ENCODE results near the gene REST. TPM values are rescaled to one million over a fixed set of nuclear protein-coding genes. Genes with fewer than 3 reads are reported as not detected.

The REST gene
- total and polyA plus RNA-seq, 2 donors (not counting 3 experiments of a cell fraction or from before 2014, with no cell fraction given) = 7.0 to 45.9 TPM

DNA sequence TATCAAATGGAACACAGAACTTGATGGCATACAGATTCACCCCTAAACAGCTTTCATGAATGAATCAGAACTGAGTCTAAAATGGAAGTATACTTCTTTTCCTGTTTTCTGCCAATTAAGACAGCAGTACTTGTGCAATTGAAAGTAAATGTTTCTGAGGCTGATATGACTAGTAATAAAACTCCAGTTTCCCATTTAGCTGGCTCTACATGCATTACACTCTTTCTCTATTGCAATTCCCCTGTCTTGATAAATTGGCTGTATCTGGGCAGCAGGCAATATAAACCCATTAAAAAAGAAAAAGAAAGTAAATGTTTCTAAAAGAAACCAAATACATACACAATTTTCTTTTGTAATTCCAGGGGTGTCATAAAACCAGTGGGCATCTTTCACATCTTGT lies 65.1 kb downstream of the REST start:
- H3K4me2 ChIP-seq (ENCODE audit: insufficient read depth, low read length) = no peak overlapping the region
- ChIA-PET POLR2A (no interaction called here), CTCF (no interaction called here)
- peaks cover 2% of the 10 kb centered on the region for H3K4me1 ChIP-seq (ENCODE audit: control insufficient read depth, extremely low read depth, insufficient read depth, low read length)
- no peak overlapping the region for H3K9ac ChIP-seq (replicated peaks; ENCODE audit: extremely low read depth, insufficient read depth, low read length)
- intact Hi-C loops (cut with micrococcal nuclease) = no loop called here
- no peaks in the 10 kb centered on the region for H3K27me3 ChIP-seq (ENCODE audit: control insufficient read depth in 2 of 2, insufficient read depth in 2 of 2, low read length in 2 of 2)
- DNase-seq (ENCODE audit: low read depth, low spot score) (no peak), FAIRE-seq (no peak)
- no peaks in the 10 kb centered on the region for H4K20me1 ChIP-seq (replicated peaks; ENCODE audit: control insufficient read depth, extremely low read depth, insufficient read depth, low read length)
- H2AFZ ChIP-seq (ENCODE audit: low read depth, low read length) = no peak overlapping the region
- H3K4me3 ChIP-seq (replicated peaks in 1 of 3; ENCODE audit: insufficient read depth in 1 of 3, low read depth in 1 of 3, low read length in 3 of 3) = no peak overlapping the region
- H3K27ac ChIP-seq (ENCODE audit: insufficient read depth, low read depth, low read length) = no peak overlapping the region
- H3K9me3 ChIP-seq (replicated peaks; ENCODE audit: control insufficient read depth, insufficient read depth, low read length) = no peaks in the 10 kb centered on the region
- dilution Hi-C loops (cut with MboI; ENCODE audit: extremely low pct_ligation_motif_present, low sequenced_read_pairs) = no loop called here
- H3K36me3 ChIP-seq (ENCODE audit: control insufficient read depth in 2 of 2, extremely low read depth in 1 of 2, insufficient read depth in 2 of 2, low read length in 2 of 2) = peaks cover 7 to 16% of the 10 kb centered on the region in 2 experiments
- no peak for TF ChIP-seq POLR2AphosphoS5 (IDR thresholded peaks at IDR 0.05; ENCODE audit: insufficient read depth, low read depth, low read length)
- TF ChIP-seq MYC (IDR thresholded peaks at IDR 0.05; ENCODE audit: low read depth, low read length) = no peak
- TF ChIP-seq EZH2 (IDR thresholded peaks at IDR 0.05; ENCODE audit: borderline replicate concordance, low read depth, low read length, severe bottlenecking) = no peak
- TF ChIP-seq, protein P1, sequence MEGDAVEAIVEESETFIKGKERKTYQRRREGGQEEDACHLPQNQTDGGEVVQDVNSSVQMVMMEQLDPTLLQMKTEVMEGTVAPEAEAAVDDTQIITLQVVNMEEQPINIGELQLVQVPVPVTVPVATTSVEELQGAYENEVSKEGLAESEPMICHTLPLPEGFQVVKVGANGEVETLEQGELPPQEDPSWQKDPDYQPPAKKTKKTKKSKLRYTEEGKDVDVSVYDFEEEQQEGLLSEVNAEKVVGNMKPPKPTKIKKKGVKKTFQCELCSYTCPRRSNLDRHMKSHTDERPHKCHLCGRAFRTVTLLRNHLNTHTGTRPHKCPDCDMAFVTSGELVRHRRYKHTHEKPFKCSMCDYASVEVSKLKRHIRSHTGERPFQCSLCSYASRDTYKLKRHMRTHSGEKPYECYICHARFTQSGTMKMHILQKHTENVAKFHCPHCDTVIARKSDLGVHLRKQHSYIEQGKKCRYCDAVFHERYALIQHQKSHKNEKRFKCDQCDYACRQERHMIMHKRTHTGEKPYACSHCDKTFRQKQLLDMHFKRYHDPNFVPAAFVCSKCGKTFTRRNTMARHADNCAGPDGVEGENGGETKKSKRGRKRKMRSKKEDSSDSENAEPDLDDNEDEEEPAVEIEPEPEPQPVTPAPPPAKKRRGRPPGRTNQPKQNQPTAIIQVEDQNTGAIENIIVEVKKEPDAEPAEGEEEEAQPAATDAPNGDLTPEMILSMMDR (IDR thresholded peaks at IDR 0.05; ENCODE audit: extremely low read depth in 1 of 2, insufficient read depth in 1 of 2, low read depth in 1 of 2, low read length in 2 of 2) = no peak
- no peak for TF ChIP-seq JUN (IDR thresholded peaks at IDR 0.05; ENCODE audit: borderline replicate concordance, insufficient read depth, insufficient read length, low read depth)
- TF ChIP-seq, protein P2, sequence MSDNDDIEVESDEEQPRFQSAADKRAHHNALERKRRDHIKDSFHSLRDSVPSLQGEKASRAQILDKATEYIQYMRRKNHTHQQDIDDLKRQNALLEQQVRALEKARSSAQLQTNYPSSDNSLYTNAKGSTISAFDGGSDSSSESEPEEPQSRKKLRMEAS (IDR thresholded peaks at IDR 0.05; ENCODE audit: insufficient read depth, insufficient read length) = no peak
- TF ChIP-seq GATA2 (IDR thresholded peaks at IDR 0.05; ENCODE audit: insufficient read depth, insufficient read length, low read depth, low read length) = no peak
- no peak for TF ChIP-seq FOS (IDR thresholded peaks at IDR 0.05; ENCODE audit: borderline replicate concordance, insufficient read depth, low read length)
- no peak for TF ChIP-seq POLR2A (IDR thresholded peaks at IDR 0.05; ENCODE audit: low read depth, low read length)
- BruUV-seq (replicated peaks) = no TSS peak
- no peaks in the 10 kb centered on the region for H3K9me1 ChIP-seq (replicated peaks; ENCODE audit: control insufficient read depth, extremely low read depth, insufficient read depth, low read length)
- peaks cover 25% of the 10 kb centered on the region for H3K79me2 ChIP-seq (ENCODE audit: control insufficient read depth, insufficient read depth, low read length)

All from endothelial cell of umbilical vein (primary cell).